ENCODE data around the gene IGF2R.

- TF ChIP-seq, protein P1, sequence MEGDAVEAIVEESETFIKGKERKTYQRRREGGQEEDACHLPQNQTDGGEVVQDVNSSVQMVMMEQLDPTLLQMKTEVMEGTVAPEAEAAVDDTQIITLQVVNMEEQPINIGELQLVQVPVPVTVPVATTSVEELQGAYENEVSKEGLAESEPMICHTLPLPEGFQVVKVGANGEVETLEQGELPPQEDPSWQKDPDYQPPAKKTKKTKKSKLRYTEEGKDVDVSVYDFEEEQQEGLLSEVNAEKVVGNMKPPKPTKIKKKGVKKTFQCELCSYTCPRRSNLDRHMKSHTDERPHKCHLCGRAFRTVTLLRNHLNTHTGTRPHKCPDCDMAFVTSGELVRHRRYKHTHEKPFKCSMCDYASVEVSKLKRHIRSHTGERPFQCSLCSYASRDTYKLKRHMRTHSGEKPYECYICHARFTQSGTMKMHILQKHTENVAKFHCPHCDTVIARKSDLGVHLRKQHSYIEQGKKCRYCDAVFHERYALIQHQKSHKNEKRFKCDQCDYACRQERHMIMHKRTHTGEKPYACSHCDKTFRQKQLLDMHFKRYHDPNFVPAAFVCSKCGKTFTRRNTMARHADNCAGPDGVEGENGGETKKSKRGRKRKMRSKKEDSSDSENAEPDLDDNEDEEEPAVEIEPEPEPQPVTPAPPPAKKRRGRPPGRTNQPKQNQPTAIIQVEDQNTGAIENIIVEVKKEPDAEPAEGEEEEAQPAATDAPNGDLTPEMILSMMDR (IDR thresholded peaks at IDR 0.05), result no peak
- no peak for TF ChIP-seq POLR2A (IDR thresholded peaks at IDR 0.05)
Observed at GRCh38 chr6:160040527-160041264, 71.8 kb downstream of the IGF2R start.

All from lower leg skin (tissue), 3 donors.